HCT116 (cell line): Measurements from ENCODE around the gene INCA1. TPM values are rescaled to one million over a fixed set of nuclear protein-coding genes. Genes with fewer than 3 reads are reported as not detected.

Source experiments
- ATAC-seq: fragments of 200-7000 bp; cut with Tn5 transposase; 2 replicates; pipeline ENCODE4 v1.9.1; 2020; ENCODE audit warnings: mild to moderate bottlenecking, moderate library complexity
- BruUV-seq: library from RNA; stranded (reverse); fragments of 400-500 nt; replicated peaks from 2 replicates; lab custom pipeline; 2021; lab: Mats Ljungman, UMichigan
- CTCF ChIA-PET: fragments of 300-600 bp; sonication (Branson Sonifier 250); formaldehyde crosslinking; loops from one replicate; lab custom pipeline; 2021; ENCODE audit warnings: antibody characterized with exemption; lab: Charles Lee
- POLR2A ChIA-PET: fragments of 300-600, 350-600 bp; sonication (Branson Sonifier 250); formaldehyde crosslinking; loops from one replicate; lab custom pipeline; 2021; ENCODE audit warnings: antibody characterized with exemption; lab: Charles Lee
- RAD21 ChIA-PET, 2 experiments: fragments of 300-600 bp; sonication (Branson Sonifier 250); formaldehyde crosslinking; loops; one replicate each; lab custom pipeline; 2023; ENCODE audit warnings: low total read pairs in 2 of 2; ENCODE audit not compliant: uncharacterized antibody in 2 of 2, unreplicated experiment in 2 of 2, low non-redundant PET in 1 of 2; lab: Charles Lee
- DNase-seq: peaks from one replicate; pipeline ENCODE4 v3.0.0-alpha.2; 2010; ENCODE audit warnings: low read depth, low spot score
- H2AFZ ChIP-seq: fragments of 200-600 bp; shearing (Covaris generic), sonication (generic); 2 replicates; pipeline ENCODE4 v1.6.1; 2017; ENCODE audit warnings: low read depth, mixed run types, mixed read lengths, antibody characterized with exemption, low read length; ENCODE audit not compliant: poor library complexity, severe bottlenecking
- H3K27ac ChIP-seq: 2 replicates; pipeline ENCODE4 v1.5.1; 2012; ENCODE audit warnings: low read depth, low read length
- H3K27me3 ChIP-seq: fragments of 200-600 bp; sonication (generic); 2 replicates; pipeline ENCODE4 v1.6.1; 2016; ENCODE audit warnings: mixed run types, low read length, mixed read lengths; ENCODE audit not compliant: insufficient read depth
- H3K36me3 ChIP-seq, 2 experiments: fragments of 200-500 bp in 1 of 2; fragments of 200-600 bp in 1 of 2; sonication (Bioruptor generic) in 1 of 2; sonication (generic) in 1 of 2; 2 replicates each; pipeline versions ENCODE4 v1.5.1 to v1.6.1; 2014 to 2016; ENCODE audit warnings: low read length in 2 of 2, inconsistent platforms in 1 of 2, mixed read lengths in 1 of 2, mixed run types in 1 of 2; ENCODE audit not compliant: insufficient read depth in 2 of 2, control insufficient read depth in 1 of 2
- H3K4me1 ChIP-seq, 2 experiments: fragments of 200-600 bp in 1 of 2; sonication (generic) in 1 of 2; 2 replicates each; pipeline versions ENCODE4 v1.5.1 to v1.6.1; 2012 to 2017; ENCODE audit warnings: low read length in 2 of 2, inconsistent platforms in 1 of 2, mild to moderate bottlenecking in 1 of 2, mixed read lengths in 1 of 2, mixed run types in 1 of 2, moderate library complexity in 1 of 2; ENCODE audit not compliant: insufficient read depth in 2 of 2, control insufficient read depth in 1 of 2
- H3K4me2 ChIP-seq: fragments of 200-600 bp; sonication (generic); 2 replicates; pipeline ENCODE4 v1.6.1; 2017; ENCODE audit warnings: mixed run types, low read length, mixed read lengths
- H3K4me3 ChIP-seq, 2 experiments: fragments of 200-600 bp in 1 of 2; sonication (generic) in 1 of 2; replicated peaks in 1 of 2; 2 replicates each; pipeline ENCODE4 v1.5.1; 2011 to 2016; ENCODE audit warnings: low read length in 2 of 2, control low read depth in 1 of 2, low read depth in 1 of 2, mild to moderate bottlenecking in 1 of 2, mixed read lengths in 1 of 2, mixed run types in 1 of 2
- H3K79me2 ChIP-seq: fragments of 200-600 bp; sonication (generic); 2 replicates; pipeline ENCODE4 v1.6.1; 2017; ENCODE audit warnings: mild to moderate bottlenecking, mixed run types, low read length, moderate library complexity, mixed read lengths; ENCODE audit not compliant: insufficient read depth
- H3K9ac ChIP-seq: fragments of 200-600 bp; sonication (generic); 2 replicates; pipeline ENCODE4 v1.6.1; 2016; ENCODE audit warnings: low read length, mixed read lengths
- H3K9me2 ChIP-seq: fragments of 200-600 bp; sonication (generic), shearing (Covaris generic); 2 replicates; pipeline ENCODE4 v1.6.1; 2017; ENCODE audit warnings: mixed run types, mild to moderate bottlenecking, moderate library complexity; ENCODE audit not compliant: insufficient read depth
- H3K9me3 ChIP-seq, 2 experiments: fragments of 200-500 bp in 1 of 2; fragments of 200-600 bp in 1 of 2; sonication (Bioruptor generic) in 1 of 2; sonication (generic) in 1 of 2; 2 replicates each; pipeline ENCODE4 v1.6.1; 2014 to 2017; ENCODE audit warnings: low read length in 2 of 2, mixed read lengths in 2 of 2, inconsistent platforms in 1 of 2, low read depth in 1 of 2, mild to moderate bottlenecking in 1 of 2, mixed run types in 1 of 2, moderate library complexity in 1 of 2; ENCODE audit not compliant: control insufficient read depth in 1 of 2, insufficient read depth in 1 of 2
- H4K20me1 ChIP-seq: fragments of 200-600 bp; sonication (generic), shearing (Covaris generic); 2 replicates; pipeline ENCODE4 v1.6.1; 2017; ENCODE audit warnings: mixed run types, mild to moderate bottlenecking, moderate library complexity; ENCODE audit not compliant: insufficient read depth
- CBX3 ChIP-seq: IDR thresholded peaks from 2 replicates; pipeline ENCODE4 v1.6.1; 2012; ENCODE audit warnings: low read depth
- EGR1 ChIP-seq: IDR thresholded peaks from 2 replicates; pipeline ENCODE4 v1.6.1; 2012; ENCODE audit warnings: low read depth
- ELF1 ChIP-seq: IDR thresholded peaks from 2 replicates; pipeline ENCODE4 v1.6.1; 2012; ENCODE audit warnings: low read depth, borderline replicate concordance
- EZH2 ChIP-seq: fragments of 200-600 bp; sonication (generic); IDR thresholded peaks from 2 replicates; pipeline ENCODE4 v1.6.1; 2017; ENCODE audit warnings: antibody characterized with exemption, mixed run types
- EZH2phosphoT487 ChIP-seq: fragments of 200-600 bp; IDR thresholded peaks from 2 replicates; pipeline ENCODE4 v1.6.1; 2018; ENCODE audit warnings: antibody characterized with exemption, borderline replicate concordance
- FOSL1 ChIP-seq: IDR thresholded peaks from 2 replicates; pipeline ENCODE4 v1.6.1; 2012; ENCODE audit warnings: low read depth
- JUND ChIP-seq: IDR thresholded peaks from 2 replicates; pipeline ENCODE4 v1.6.1; 2012
- MAX ChIP-seq: IDR thresholded peaks from 2 replicates; pipeline ENCODE4 v1.6.1; 2012
- POLR2A ChIP-seq: IDR thresholded peaks from 2 replicates; pipeline ENCODE4 v1.7.0; 2011; ENCODE audit warnings: borderline replicate concordance; ENCODE audit not compliant: insufficient read depth, insufficient read length; ENCODE audit errors: extremely low read depth
- RAD21 ChIP-seq: IDR thresholded peaks from 2 replicates; pipeline ENCODE4 v1.6.1; 2012; ENCODE audit warnings: low read depth, mild to moderate bottlenecking
- REST ChIP-seq: IDR thresholded peaks from 2 replicates; pipeline ENCODE4 v1.6.1; 2012; ENCODE audit warnings: low read depth
- SIN3A ChIP-seq: IDR thresholded peaks from 2 replicates; pipeline ENCODE4 v1.6.1; 2012; ENCODE audit warnings: low read depth
- SP1 ChIP-seq: IDR thresholded peaks from 2 replicates; pipeline ENCODE4 v1.6.1; 2012; ENCODE audit warnings: low read depth
- TCF7L2 ChIP-seq: IDR thresholded peaks from 2 replicates; pipeline ENCODE4 v1.7.0; 2011; ENCODE audit warnings: borderline replicate concordance, inconsistent platforms; ENCODE audit not compliant: insufficient read depth, insufficient read length; ENCODE audit errors: extremely low read depth
- YY1 ChIP-seq: IDR thresholded peaks from 2 replicates; pipeline ENCODE4 v1.6.1; 2011; ENCODE audit warnings: low read length, low read depth, moderate library complexity, mild to moderate bottlenecking; ENCODE audit not compliant: insufficient replicate concordance; ENCODE audit errors: extremely low read depth
- ZBTB33 ChIP-seq: IDR thresholded peaks from 2 replicates; pipeline ENCODE4 v1.6.1; 2011; ENCODE audit warnings: mild to moderate bottlenecking, low read length, moderate library complexity; ENCODE audit not compliant: insufficient replicate concordance; ENCODE audit errors: extremely low read depth
- ZFX ChIP-seq: fragments of 450-650 bp; IDR thresholded peaks from 2 replicates; pipeline ENCODE4 v1.6.1; 2017
- ZNF274 ChIP-seq: fragments of 200-500 bp; sonication (Bioruptor generic); IDR thresholded peaks from 2 replicates; pipeline ENCODE4 v1.6.1; 2014; ENCODE audit warnings: mild to moderate bottlenecking, low read depth, low read length, inconsistent platforms
- intact Hi-C: fragments of 100-400 bp; cut with micrococcal nuclease; formaldehyde crosslinking; loops from 2 replicates; pipeline ENCODE4 v1.10.0; 2022
- total RNA-seq: library from RNA; stranded (reverse); gene quantifications from one replicate; pipeline ENCODE4 v1.2.1, GENCODE V29; 2021; ENCODE audit not compliant: unreplicated experiment

Gene INCA1
- total RNA-seq, 1 experiment from 2014 or later, result 0.74 TPM

GRCh38 chr17:4972752-4973151 lies 24.6 kb downstream of the INCA1 start:
- ChIA-PET CTCF (no interaction called here), RAD21 (interaction anchor here in 1 of 2 experiments (0.6 kb wide), 1 partner anchor 25 kb away, joined by 4 read pairs; the partner anchor contains the start of gene KIF1C), POLR2A (no interaction called here)
- Histone ChIP-seq H4K20me1 (no peaks in the 10 kb centered on the region), H3K4me1 (peaks cover 14 to 20% of the 10 kb centered on the region in 2 experiments), H3K9ac (no peak overlapping the region), H3K4me2 (no peak overlapping the region), H3K27ac (no peak overlapping the region), H3K79me2 (peaks cover 5% of the 10 kb centered on the region; the same call in 1 of the 2 replicates), H3K27me3 (no peaks in the 10 kb centered on the region), H3K36me3 (peaks cover 4 to 16% of the 10 kb centered on the region in 2 experiments; a peak in 2 of 4 replicates), H3K4me3 (no peak overlapping the region), H3K9me3 (no peaks in the 10 kb centered on the region), H3K9me2 (no peaks in the 10 kb centered on the region), H2AFZ (no peak overlapping the region)
- ATAC-seq (no peak), DNase-seq (no peak)
- TF ChIP-seq CBX3 (no peak), ELF1 (no peak), REST (no peak), RAD21 (no peak), POLR2A (no peak), EZH2 (no peak), EZH2phosphoT487 (no peak), ZFX (no peak), ZNF274 (no peak), SP1 (no peak), JUND (no peak), EGR1 (no peak), SIN3A (no peak), TCF7L2 (no peak), MAX (no peak), ZBTB33 (no peak), YY1 (no peak), FOSL1 (no peak)
- BruUV-seq, result no TSS peak
- intact Hi-C loops, result no loop called here
